MM.1S (cell line): ENCODE data around the gene KRTAP4-8.

Source experiments
- CTCF ChIP-seq: fragments of 300-600 bp; sonication (generic); IDR thresholded peaks from 2 replicates; pipeline ENCODE4 v1.5.1; 2016; ENCODE audit warnings: antibody characterized with exemption, low read length, mixed read lengths
- EZH2 ChIP-seq: fragments of 300-600 bp; sonication (generic); optimal IDR thresholded peaks from 2 replicates; pipeline ENCODE3; 2017; ENCODE audit warnings: low read depth, mild to moderate bottlenecking, antibody characterized with exemption, low read length, mixed read lengths
- EZH2phosphoT487 ChIP-seq: fragments of 300-600 bp; sonication (generic); IDR thresholded peaks from 2 replicates; pipeline ENCODE4 v1.6.1; 2018; ENCODE audit warnings: antibody characterized with exemption, low read length

- TF ChIP-seq CTCF (no peak), EZH2 (no peak), EZH2phosphoT487 (no peak)
Observed at GRCh38 chr17:41049110-41049509, 48.8 kb downstream of the KRTAP4-8 start.
